HCT116 (cell line): Measurements from ENCODE around the gene RNU1-2. TPM values are rescaled to one million over a fixed set of nuclear protein-coding genes. Genes with fewer than 3 reads are reported as not detected.
"Not testable (repeated sequence)": the region's sequence is repeated elsewhere in the genome, so short reads cannot be mapped to it uniquely, and the experiment has no call there.

ENCODE experiments used
- ATAC-seq: fragments of 200-7000 bp; cut with Tn5 transposase; 2 replicates; pipeline ENCODE4 v1.9.1; 2020; ENCODE audit warnings: mild to moderate bottlenecking, moderate library complexity
- BruUV-seq: library from RNA; stranded (reverse); fragments of 400-500 nt; replicated peaks from 2 replicates; lab custom pipeline; 2021; lab: Mats Ljungman, UMichigan
- CTCF ChIA-PET: fragments of 300-600 bp; sonication (Branson Sonifier 250); formaldehyde crosslinking; loops from one replicate; lab custom pipeline; 2021; ENCODE audit warnings: antibody characterized with exemption; lab: Charles Lee
- POLR2A ChIA-PET: fragments of 300-600, 350-600 bp; sonication (Branson Sonifier 250); formaldehyde crosslinking; loops from one replicate; lab custom pipeline; 2021; ENCODE audit warnings: antibody characterized with exemption; lab: Charles Lee
- RAD21 ChIA-PET, 2 experiments: fragments of 300-600 bp; sonication (Branson Sonifier 250); formaldehyde crosslinking; loops; one replicate each; lab custom pipeline; 2023; ENCODE audit warnings: low total read pairs in 2 of 2; ENCODE audit not compliant: uncharacterized antibody in 2 of 2, unreplicated experiment in 2 of 2, low non-redundant PET in 1 of 2; lab: Charles Lee
- DNase-seq: peaks from one replicate; pipeline ENCODE4 v3.0.0-alpha.2; 2010; ENCODE audit warnings: low read depth, low spot score
- H2AFZ ChIP-seq: fragments of 200-600 bp; shearing (Covaris generic), sonication (generic); 2 replicates; pipeline ENCODE4 v1.6.1; 2017; ENCODE audit warnings: low read depth, mixed run types, mixed read lengths, antibody characterized with exemption, low read length; ENCODE audit not compliant: poor library complexity, severe bottlenecking
- H3K27ac ChIP-seq: 2 replicates; pipeline ENCODE4 v1.5.1; 2012; ENCODE audit warnings: low read depth, low read length
- H3K27me3 ChIP-seq: fragments of 200-600 bp; sonication (generic); 2 replicates; pipeline ENCODE4 v1.6.1; 2016; ENCODE audit warnings: mixed run types, low read length, mixed read lengths; ENCODE audit not compliant: insufficient read depth
- H3K36me3 ChIP-seq, 2 experiments: fragments of 200-500 bp in 1 of 2; fragments of 200-600 bp in 1 of 2; sonication (Bioruptor generic) in 1 of 2; sonication (generic) in 1 of 2; 2 replicates each; pipeline versions ENCODE4 v1.5.1 to v1.6.1; 2014 to 2016; ENCODE audit warnings: low read length in 2 of 2, inconsistent platforms in 1 of 2, mixed read lengths in 1 of 2, mixed run types in 1 of 2; ENCODE audit not compliant: insufficient read depth in 2 of 2, control insufficient read depth in 1 of 2
- H3K4me1 ChIP-seq, 2 experiments: fragments of 200-600 bp in 1 of 2; sonication (generic) in 1 of 2; 2 replicates each; pipeline versions ENCODE4 v1.5.1 to v1.6.1; 2012 to 2017; ENCODE audit warnings: low read length in 2 of 2, inconsistent platforms in 1 of 2, mild to moderate bottlenecking in 1 of 2, mixed read lengths in 1 of 2, mixed run types in 1 of 2, moderate library complexity in 1 of 2; ENCODE audit not compliant: insufficient read depth in 2 of 2, control insufficient read depth in 1 of 2
- H3K4me2 ChIP-seq: fragments of 200-600 bp; sonication (generic); 2 replicates; pipeline ENCODE4 v1.6.1; 2017; ENCODE audit warnings: mixed run types, low read length, mixed read lengths
- H3K4me3 ChIP-seq, 2 experiments: fragments of 200-600 bp in 1 of 2; sonication (generic) in 1 of 2; replicated peaks in 1 of 2; 2 replicates each; pipeline ENCODE4 v1.5.1; 2011 to 2016; ENCODE audit warnings: low read length in 2 of 2, control low read depth in 1 of 2, low read depth in 1 of 2, mild to moderate bottlenecking in 1 of 2, mixed read lengths in 1 of 2, mixed run types in 1 of 2
- H3K79me2 ChIP-seq: fragments of 200-600 bp; sonication (generic); 2 replicates; pipeline ENCODE4 v1.6.1; 2017; ENCODE audit warnings: mild to moderate bottlenecking, mixed run types, low read length, moderate library complexity, mixed read lengths; ENCODE audit not compliant: insufficient read depth
- H3K9ac ChIP-seq: fragments of 200-600 bp; sonication (generic); 2 replicates; pipeline ENCODE4 v1.6.1; 2016; ENCODE audit warnings: low read length, mixed read lengths
- H3K9me2 ChIP-seq: fragments of 200-600 bp; sonication (generic), shearing (Covaris generic); 2 replicates; pipeline ENCODE4 v1.6.1; 2017; ENCODE audit warnings: mixed run types, mild to moderate bottlenecking, moderate library complexity; ENCODE audit not compliant: insufficient read depth
- H3K9me3 ChIP-seq, 2 experiments: fragments of 200-500 bp in 1 of 2; fragments of 200-600 bp in 1 of 2; sonication (Bioruptor generic) in 1 of 2; sonication (generic) in 1 of 2; 2 replicates each; pipeline ENCODE4 v1.6.1; 2014 to 2017; ENCODE audit warnings: low read length in 2 of 2, mixed read lengths in 2 of 2, inconsistent platforms in 1 of 2, low read depth in 1 of 2, mild to moderate bottlenecking in 1 of 2, mixed run types in 1 of 2, moderate library complexity in 1 of 2; ENCODE audit not compliant: control insufficient read depth in 1 of 2, insufficient read depth in 1 of 2
- H4K20me1 ChIP-seq: fragments of 200-600 bp; sonication (generic), shearing (Covaris generic); 2 replicates; pipeline ENCODE4 v1.6.1; 2017; ENCODE audit warnings: mixed run types, mild to moderate bottlenecking, moderate library complexity; ENCODE audit not compliant: insufficient read depth
- SP1 ChIP-seq: IDR thresholded peaks from 2 replicates; pipeline ENCODE4 v1.6.1; 2012; ENCODE audit warnings: low read depth
- intact Hi-C: fragments of 100-400 bp; cut with micrococcal nuclease; formaldehyde crosslinking; loops from 2 replicates; pipeline ENCODE4 v1.10.0; 2022
- total RNA-seq: library from RNA; stranded (reverse); gene quantifications from one replicate; pipeline ENCODE4 v1.2.1, GENCODE V29; 2021; ENCODE audit not compliant: unreplicated experiment

The RNU1-2 gene
- total RNA-seq, 1 experiment from 2014 or later, result 1,685 TPM

- Histone ChIP-seq H4K20me1 (no peaks in the 10 kb centered on the region), H3K36me3 (no peaks in the 10 kb centered on the region), H3K9me2 (no peaks in the 10 kb centered on the region), H3K27me3 (no peaks in the 10 kb centered on the region), H3K4me3 (no peak overlapping the region), H3K9ac (no peak overlapping the region), H3K27ac (no peak overlapping the region), H3K4me2 (no peak overlapping the region), H3K4me1 (no peaks in the 10 kb centered on the region), H3K9me3 (no peaks in the 10 kb centered on the region), H2AFZ (no peak overlapping the region), H3K79me2 (no peaks in the 10 kb centered on the region)
- ATAC-seq (no peak), DNase-seq (no peak)
- TF ChIP-seq SP1, result no peak
- POLR2A ChIA-PET, result no interaction called here
- intact Hi-C loops, result no loop called here
- RAD21 ChIA-PET, result no interaction called here
- CTCF ChIA-PET, result no interaction called here
- BruUV-seq, result no TSS peak
Measured at GRCh38 chr1:16888860-16889816, 6.6 kb upstream of the RNU1-2 start.

GRCh38 chr1:16890539-16891021 lies 5.2 kb upstream of the RNU1-2 start:
- H3K36me3 ChIP-seq, CTCF ChIA-PET, H3K9me3 ChIP-seq, BruUV-seq, intact Hi-C loops, H3K9ac ChIP-seq, H3K27ac ChIP-seq, POLR2A ChIA-PET, H4K20me1 ChIP-seq, H3K79me2 ChIP-seq, H3K4me1 ChIP-seq, RAD21 ChIA-PET, DNase-seq, H3K4me3 ChIP-seq, H3K27me3 ChIP-seq, H2AFZ ChIP-seq, H3K9me2 ChIP-seq, H3K4me2 ChIP-seq, ATAC-seq: not testable (repeated sequence)

- ATAC-seq, H4K20me1 ChIP-seq, H3K9ac ChIP-seq, H2AFZ ChIP-seq, H3K4me3 ChIP-seq, H3K36me3 ChIP-seq, POLR2A ChIA-PET, H3K27ac ChIP-seq, intact Hi-C loops, CTCF ChIA-PET, H3K4me1 ChIP-seq, H3K9me3 ChIP-seq, H3K79me2 ChIP-seq, H3K9me2 ChIP-seq, RAD21 ChIA-PET, DNase-seq, BruUV-seq, H3K27me3 ChIP-seq, H3K4me2 ChIP-seq: not testable (repeated sequence)
Measured at GRCh38 chr1:16891057-16891456, 4.7 kb upstream of the RNU1-2 start.

- H3K79me2 ChIP-seq, H3K4me3 ChIP-seq, ATAC-seq, H3K9ac ChIP-seq, H2AFZ ChIP-seq, RAD21 ChIA-PET, H3K27ac ChIP-seq, intact Hi-C loops, BruUV-seq, H3K4me2 ChIP-seq, H4K20me1 ChIP-seq, H3K36me3 ChIP-seq, DNase-seq, H3K9me3 ChIP-seq, H3K9me2 ChIP-seq, H3K27me3 ChIP-seq: not testable (repeated sequence)
- ChIA-PET POLR2A (interaction anchor here (1.2 to 1.4 kb wide), 2 partner anchors 12 to 16 kb away, joined by 4 to 5 read pairs; no protein-coding TSS in a partner anchor), CTCF (interaction anchor here (1.0 kb wide), 1 partner anchor 272 kb away, joined by 3 read pairs; no protein-coding TSS in a partner anchor)
- H3K4me1 ChIP-seq, result peaks cover 10 to 21% of the 10 kb centered on the region in 2 experiments
Measured at GRCh38 chr1:16892978-16893525, 2.7 kb upstream of the RNU1-2 start.
